ENCODE measurements around the gene RNF2.

DNA sequence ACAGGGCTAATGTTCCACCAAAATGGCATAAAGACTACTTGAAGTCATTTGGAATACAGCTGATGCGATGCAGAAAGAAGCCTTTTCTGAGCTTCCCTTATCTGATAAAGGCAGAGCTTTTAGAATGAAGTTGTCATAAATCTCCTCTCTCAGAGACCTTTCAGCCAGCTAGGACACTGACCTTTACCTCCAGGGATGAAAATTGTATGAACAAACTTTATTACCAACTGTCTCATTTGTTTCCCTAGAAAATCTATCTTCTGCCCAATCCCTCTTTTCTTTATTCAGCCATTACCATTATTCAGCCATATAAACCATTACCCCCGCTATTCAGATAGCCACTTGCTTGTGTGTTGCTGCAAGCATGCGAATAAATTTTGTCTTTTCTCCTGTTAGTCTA lies 29.7 kb upstream of the RNF2 start:
- no peak for TF ChIP-seq SPI1 (IDR thresholded peaks at IDR 0.05; ENCODE audit: low read depth, low read length)
- no peak for TF ChIP-seq POLR2A (IDR thresholded peaks at IDR 0.05; ENCODE audit: low read depth, low read length)
- TF ChIP-seq POLR2AphosphoS5 (IDR thresholded peaks at IDR 0.05; ENCODE audit: low read depth, low read length): no peak
- TF ChIP-seq POU2F2 (IDR thresholded peaks at IDR 0.05; ENCODE audit: low read depth, low read length): no peak
- no peak for TF ChIP-seq TAF1 (IDR thresholded peaks at IDR 0.05; ENCODE audit: low read depth, low read length)
